HL-60 (cell line): Measurements from ENCODE around the gene PPP1R12C.

Experiments
- POLR2AphosphoS5 ChIP-seq: IDR thresholded peaks from 2 replicates; pipeline ENCODE4 v1.6.1; 2012; ENCODE audit warnings: low read depth
- TF ChIP-seq, protein P1 (sequence below): IDR thresholded peaks from one replicate; pipeline ENCODE4 v1.5.1; 2011; ENCODE audit warnings: low read length, control low read depth, inconsistent platforms; ENCODE audit not compliant: insufficient read depth
- TF ChIP-seq, protein P2 (sequence below): IDR thresholded peaks from 2 replicates; pipeline ENCODE4 v1.6.1; 2012; ENCODE audit warnings: low read depth; ENCODE audit not compliant: insufficient replicate concordance

DNA sequence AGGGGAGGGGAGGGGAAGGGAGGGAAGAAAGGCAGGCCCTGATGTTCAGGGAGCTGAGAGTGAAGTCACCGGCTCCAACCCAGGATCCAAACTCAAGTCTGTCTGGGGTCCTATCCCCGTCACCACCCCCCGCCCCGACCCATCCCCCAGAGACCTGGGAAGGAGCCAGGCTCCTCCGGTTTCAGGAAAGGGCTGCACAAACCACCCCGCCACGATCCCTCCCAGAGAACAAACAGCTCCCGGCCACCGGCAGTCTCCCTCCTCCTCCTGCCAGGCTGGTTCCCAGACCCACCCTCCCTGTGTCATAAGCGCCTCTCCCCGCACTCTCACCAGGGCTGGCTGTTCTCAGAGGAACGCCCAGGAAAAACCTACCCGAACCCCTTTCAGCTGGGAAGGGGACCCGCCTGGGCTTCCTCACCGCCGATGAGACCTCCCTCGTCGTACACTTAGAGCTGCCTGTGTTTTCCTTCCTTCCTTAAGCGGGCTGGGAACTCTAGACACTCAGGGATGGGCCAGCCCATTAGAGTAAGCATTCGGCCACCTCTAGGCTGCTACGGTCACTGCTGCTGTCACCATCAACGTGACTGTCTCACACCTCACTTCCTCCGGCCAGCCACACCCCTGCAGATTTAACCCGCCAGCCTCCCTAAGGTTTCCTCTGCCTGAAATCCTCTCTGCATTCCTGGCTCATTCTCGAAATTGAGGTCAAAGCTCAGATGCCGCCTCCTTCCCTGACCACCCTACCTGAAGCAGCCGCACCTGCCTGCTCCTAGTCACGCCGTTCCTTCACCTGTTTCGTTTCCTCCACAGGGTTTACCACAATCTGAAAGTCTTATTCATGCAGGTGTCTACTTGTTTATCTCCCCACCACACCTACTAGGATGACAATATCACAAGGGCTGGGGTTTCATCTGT, 48.2 kb downstream of the PPP1R12C start:
- no peak for TF ChIP-seq POLR2AphosphoS5
- TF ChIP-seq, protein P1, sequence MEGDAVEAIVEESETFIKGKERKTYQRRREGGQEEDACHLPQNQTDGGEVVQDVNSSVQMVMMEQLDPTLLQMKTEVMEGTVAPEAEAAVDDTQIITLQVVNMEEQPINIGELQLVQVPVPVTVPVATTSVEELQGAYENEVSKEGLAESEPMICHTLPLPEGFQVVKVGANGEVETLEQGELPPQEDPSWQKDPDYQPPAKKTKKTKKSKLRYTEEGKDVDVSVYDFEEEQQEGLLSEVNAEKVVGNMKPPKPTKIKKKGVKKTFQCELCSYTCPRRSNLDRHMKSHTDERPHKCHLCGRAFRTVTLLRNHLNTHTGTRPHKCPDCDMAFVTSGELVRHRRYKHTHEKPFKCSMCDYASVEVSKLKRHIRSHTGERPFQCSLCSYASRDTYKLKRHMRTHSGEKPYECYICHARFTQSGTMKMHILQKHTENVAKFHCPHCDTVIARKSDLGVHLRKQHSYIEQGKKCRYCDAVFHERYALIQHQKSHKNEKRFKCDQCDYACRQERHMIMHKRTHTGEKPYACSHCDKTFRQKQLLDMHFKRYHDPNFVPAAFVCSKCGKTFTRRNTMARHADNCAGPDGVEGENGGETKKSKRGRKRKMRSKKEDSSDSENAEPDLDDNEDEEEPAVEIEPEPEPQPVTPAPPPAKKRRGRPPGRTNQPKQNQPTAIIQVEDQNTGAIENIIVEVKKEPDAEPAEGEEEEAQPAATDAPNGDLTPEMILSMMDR, result no peak
- TF ChIP-seq, protein P2, sequence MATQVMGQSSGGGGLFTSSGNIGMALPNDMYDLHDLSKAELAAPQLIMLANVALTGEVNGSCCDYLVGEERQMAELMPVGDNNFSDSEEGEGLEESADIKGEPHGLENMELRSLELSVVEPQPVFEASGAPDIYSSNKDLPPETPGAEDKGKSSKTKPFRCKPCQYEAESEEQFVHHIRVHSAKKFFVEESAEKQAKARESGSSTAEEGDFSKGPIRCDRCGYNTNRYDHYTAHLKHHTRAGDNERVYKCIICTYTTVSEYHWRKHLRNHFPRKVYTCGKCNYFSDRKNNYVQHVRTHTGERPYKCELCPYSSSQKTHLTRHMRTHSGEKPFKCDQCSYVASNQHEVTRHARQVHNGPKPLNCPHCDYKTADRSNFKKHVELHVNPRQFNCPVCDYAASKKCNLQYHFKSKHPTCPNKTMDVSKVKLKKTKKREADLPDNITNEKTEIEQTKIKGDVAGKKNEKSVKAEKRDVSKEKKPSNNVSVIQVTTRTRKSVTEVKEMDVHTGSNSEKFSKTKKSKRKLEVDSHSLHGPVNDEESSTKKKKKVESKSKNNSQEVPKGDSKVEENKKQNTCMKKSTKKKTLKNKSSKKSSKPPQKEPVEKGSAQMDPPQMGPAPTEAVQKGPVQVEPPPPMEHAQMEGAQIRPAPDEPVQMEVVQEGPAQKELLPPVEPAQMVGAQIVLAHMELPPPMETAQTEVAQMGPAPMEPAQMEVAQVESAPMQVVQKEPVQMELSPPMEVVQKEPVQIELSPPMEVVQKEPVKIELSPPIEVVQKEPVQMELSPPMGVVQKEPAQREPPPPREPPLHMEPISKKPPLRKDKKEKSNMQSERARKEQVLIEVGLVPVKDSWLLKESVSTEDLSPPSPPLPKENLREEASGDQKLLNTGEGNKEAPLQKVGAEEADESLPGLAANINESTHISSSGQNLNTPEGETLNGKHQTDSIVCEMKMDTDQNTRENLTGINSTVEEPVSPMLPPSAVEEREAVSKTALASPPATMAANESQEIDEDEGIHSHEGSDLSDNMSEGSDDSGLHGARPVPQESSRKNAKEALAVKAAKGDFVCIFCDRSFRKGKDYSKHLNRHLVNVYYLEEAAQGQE, result no peak
